ENCODE results near the gene STAT5B. TPM values are rescaled to one million over a fixed set of nuclear protein-coding genes. Genes with fewer than 3 reads are reported as not detected.
A peak's percentile ranks its signal among the peaks of the same experiment; 100 is the strongest.

Gene STAT5B
- total and polyA plus RNA-seq, 2 of the 13 experiments (the other 11 are each of a cell fraction or from before 2014, with no cell fraction given): 21.0 to 42.8 TPM

DNA sequence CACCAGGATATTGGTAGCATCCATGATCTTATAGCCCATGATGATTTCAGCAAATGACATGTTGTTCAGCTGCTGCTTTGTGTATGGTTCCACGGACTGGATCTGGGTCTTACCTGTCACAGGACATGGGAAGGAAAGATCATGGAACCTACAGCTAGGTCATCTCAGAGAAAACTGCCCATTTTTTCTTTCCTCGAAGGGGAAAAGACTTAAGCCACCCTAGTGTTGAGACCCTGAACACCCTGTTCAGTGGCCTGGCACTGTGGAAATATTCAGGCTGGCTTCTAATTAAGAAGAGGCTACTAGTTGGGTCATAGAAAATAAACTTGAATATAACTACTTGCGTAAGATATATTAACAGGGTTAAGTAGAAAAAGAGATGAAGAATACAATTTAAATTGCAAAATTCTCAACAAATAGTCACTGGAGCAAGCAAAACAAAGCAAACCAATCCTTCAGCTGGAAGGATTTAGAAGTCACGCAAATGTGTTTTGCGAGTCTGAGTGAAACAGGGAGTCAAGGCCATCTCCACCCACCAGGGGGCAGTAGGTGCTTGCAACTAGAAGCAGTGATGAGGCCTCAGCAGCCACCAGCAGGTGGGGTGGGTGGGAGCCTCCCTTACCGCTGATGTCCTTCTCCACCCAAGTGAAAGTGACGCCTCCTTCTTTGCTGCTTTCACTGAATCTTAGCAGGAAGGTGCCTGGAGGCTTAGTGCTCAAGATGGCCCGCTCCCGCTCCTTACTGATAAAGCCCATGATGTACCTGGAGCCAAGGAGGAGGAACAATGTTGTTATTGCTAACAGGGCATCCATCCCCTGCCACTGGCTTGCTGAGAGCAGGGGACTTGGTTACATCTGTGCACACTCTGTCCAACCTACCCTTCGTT is 46.4 kb upstream of the STAT5B start (continued):
- TF ChIP-seq MIER2 (CRISPR knock-in tag; IDR thresholded peaks at IDR 0.05): 0 out of 2 replicates have a peak, but pooled peaks have one; percentile 35
- peak in 1 of 2 experiments; percentile 79; a peak in 1 of 4 replicates for TF ChIP-seq KLF16 (CRISPR knock-in tag; IDR thresholded peaks at IDR 0.05)
- peak; percentile 83 for TF ChIP-seq JARID2 (CRISPR knock-in tag; IDR thresholded peaks at IDR 0.05; ENCODE audit: insufficient replicate concordance)
- peak; percentile 72; the same call in 1 of the 2 replicates for TF ChIP-seq ELF3 (CRISPR knock-in tag; IDR thresholded peaks at IDR 0.05)
- TF ChIP-seq, protein P1, sequence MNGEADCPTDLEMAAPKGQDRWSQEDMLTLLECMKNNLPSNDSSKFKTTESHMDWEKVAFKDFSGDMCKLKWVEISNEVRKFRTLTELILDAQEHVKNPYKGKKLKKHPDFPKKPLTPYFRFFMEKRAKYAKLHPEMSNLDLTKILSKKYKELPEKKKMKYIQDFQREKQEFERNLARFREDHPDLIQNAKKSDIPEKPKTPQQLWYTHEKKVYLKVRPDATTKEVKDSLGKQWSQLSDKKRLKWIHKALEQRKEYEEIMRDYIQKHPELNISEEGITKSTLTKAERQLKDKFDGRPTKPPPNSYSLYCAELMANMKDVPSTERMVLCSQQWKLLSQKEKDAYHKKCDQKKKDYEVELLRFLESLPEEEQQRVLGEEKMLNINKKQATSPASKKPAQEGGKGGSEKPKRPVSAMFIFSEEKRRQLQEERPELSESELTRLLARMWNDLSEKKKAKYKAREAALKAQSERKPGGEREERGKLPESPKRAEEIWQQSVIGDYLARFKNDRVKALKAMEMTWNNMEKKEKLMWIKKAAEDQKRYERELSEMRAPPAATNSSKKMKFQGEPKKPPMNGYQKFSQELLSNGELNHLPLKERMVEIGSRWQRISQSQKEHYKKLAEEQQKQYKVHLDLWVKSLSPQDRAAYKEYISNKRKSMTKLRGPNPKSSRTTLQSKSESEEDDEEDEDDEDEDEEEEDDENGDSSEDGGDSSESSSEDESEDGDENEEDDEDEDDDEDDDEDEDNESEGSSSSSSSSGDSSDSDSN (CRISPR knock-in tag; IDR thresholded peaks at IDR 0.05): peak; percentile 51
- 0 out of 2 replicates have a peak, but pooled peaks have one; percentile 47 for TF ChIP-seq ZNF263 (CRISPR knock-in tag; IDR thresholded peaks at IDR 0.05)
- peak; percentile 94 for TF ChIP-seq ZNF124 (CRISPR knock-in tag; IDR thresholded peaks at IDR 0.05)
- TF ChIP-seq SMAD1 (CRISPR knock-in tag; IDR thresholded peaks at IDR 0.05; ENCODE audit: borderline replicate concordance, low read depth): peak; percentile 38; the same call in 1 of the 2 replicates
- TF ChIP-seq TARDBP (CRISPR knock-in tag; IDR thresholded peaks at IDR 0.05): peak; percentile 58; the same call in 1 of the 2 replicates
- peak; percentile 75 for TF ChIP-seq YY1 (IDR thresholded peaks at IDR 0.05; ENCODE audit: insufficient read depth, insufficient replicate concordance, low read depth, low read length)
- TF ChIP-seq PITX1 (CRISPR knock-in tag; IDR thresholded peaks at IDR 0.05): 0 out of 2 replicates have a peak, but pooled peaks have one; percentile 20
- TF ChIP-seq, protein P2, sequence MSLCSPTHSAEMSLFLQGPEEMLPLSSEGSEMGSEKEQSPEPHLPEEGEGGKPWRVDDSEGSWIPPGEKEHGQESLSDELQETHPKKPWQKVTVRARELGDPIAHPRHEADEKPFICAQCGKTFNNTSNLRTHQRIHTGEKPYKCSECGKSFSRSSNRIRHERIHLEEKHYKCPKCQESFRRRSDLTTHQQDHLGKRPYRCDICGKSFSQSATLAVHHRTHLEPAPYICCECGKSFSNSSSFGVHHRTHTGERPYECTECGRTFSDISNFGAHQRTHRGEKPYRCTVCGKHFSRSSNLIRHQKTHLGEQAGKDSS (CRISPR knock-in tag; IDR thresholded peaks at IDR 0.05; ENCODE audit: borderline replicate concordance, low read depth): peak; percentile 86; the same call in 1 of the 2 replicates
- 0 out of 2 replicates have a peak, but pooled peaks have one; percentile 50 for TF ChIP-seq ZNF512 (CRISPR knock-in tag; IDR thresholded peaks at IDR 0.05)
- 0 out of 2 replicates have a peak, but pooled peaks have one; percentile 51 for TF ChIP-seq ZFP41 (CRISPR knock-in tag; IDR thresholded peaks at IDR 0.05; ENCODE audit: borderline replicate concordance)
- no peak for TF ChIP-seq ZNF781 (CRISPR knock-in tag; IDR thresholded peaks at IDR 0.05; ENCODE audit: borderline replicate concordance, not compliant biosample characterization)
- peak; percentile 63 for TF ChIP-seq PPARG (CRISPR knock-in tag; conservative IDR thresholded peaks at IDR 0.05)
- TF ChIP-seq ZKSCAN8 (CRISPR knock-in tag; IDR thresholded peaks at IDR 0.05; ENCODE audit: borderline replicate concordance): peak; percentile 82; the same call in 1 of the 2 replicates
- TF ChIP-seq KLF6 (CRISPR knock-in tag; IDR thresholded peaks at IDR 0.05): peak; percentile 87; the same call in 1 of the 2 replicates
- TF ChIP-seq ZNF816 (CRISPR knock-in tag; IDR thresholded peaks at IDR 0.05; ENCODE audit: borderline replicate concordance): no peak
